Ureter (tissue), 1 donor: ENCODE measurements around the gene OSBPL5. TPM values are rescaled to one million over a fixed set of nuclear protein-coding genes. Genes with fewer than 3 reads are reported as not detected.

Experiments used
- DNase-seq: peaks from one replicate; pipeline ENCODE4 v3.0.0-alpha.2; 2020; ENCODE audit warnings: low spot score
- total RNA-seq: library from RNA; stranded (reverse); gene quantifications from one replicate; pipeline ENCODE4 v1.2.4, GENCODE V29; 2023
- donor health status: DM: yes; HTN: yes; CAD: no.

OSBPL5 gene
- total RNA-seq, 1 donor from 2014 or later = 84.3 TPM

- DNase-seq = no peak
These were observed 109.2 kb downstream of the OSBPL5 start for GRCh38 chr11:3055891-3056290.

GRCh38 chr11:3052567-3052966 lies 112.5 kb downstream of the OSBPL5 start:
- no peak for DNase-seq

GRCh38 chr11:3052109-3052479 lies 113.0 kb downstream of the OSBPL5 start:
- no peak for DNase-seq

GRCh38 chr11:3051196-3052108 lies 113.7 kb downstream of the OSBPL5 start:
- no peak for DNase-seq

GRCh38 chr11:3050386-3051195 lies 114.5 kb downstream of the OSBPL5 start:
- DNase-seq = no peak

- DNase-seq = peak; percentile 87
These were observed 115.5 kb downstream of the OSBPL5 start for GRCh38 chr11:3049430-3050243.

- DNase-seq = no peak
These were observed 117.5 kb downstream of the OSBPL5 start for GRCh38 chr11:3047637-3048036.

- DNase-seq = no peak
These were observed 118.5 kb downstream of the OSBPL5 start for GRCh38 chr11:3046641-3047040.

- no peak for DNase-seq
These were observed 118.9 kb downstream of the OSBPL5 start for GRCh38 chr11:3046190-3046589.

GRCh38 chr11:3044915-3045314 lies 120.2 kb downstream of the OSBPL5 start:
- no peak for DNase-seq

- no peak for DNase-seq
These were observed 121.1 kb downstream of the OSBPL5 start for GRCh38 chr11:3044004-3044403.

GRCh38 chr11:3043315-3043871 lies 121.7 kb downstream of the OSBPL5 start:
- DNase-seq = no peak

- DNase-seq = no peak
These were observed 122.4 kb downstream of the OSBPL5 start for GRCh38 chr11:3042496-3043314.

GRCh38 chr11:3041699-3042441 lies 123.2 kb downstream of the OSBPL5 start:
- DNase-seq = no peak

GRCh38 chr11:3040881-3041280 lies 124.2 kb downstream of the OSBPL5 start:
- no peak for DNase-seq

GRCh38 chr11:3037945-3038271 lies 127.2 kb downstream of the OSBPL5 start:
- DNase-seq = no peak
